Measurements from ENCODE around the gene PDE5A. TPM values are rescaled to one million over a fixed set of nuclear protein-coding genes. Genes with fewer than 3 reads are reported as not detected.

PDE5A gene
- total RNA-seq, 1 experiment from 2014 or later, result 8.1 TPM

GRCh38 chr4:119518915-119519410 lies 109.6 kb downstream of the PDE5A start:
- Histone ChIP-seq H3K79me2 (ENCODE audit: low read length) (no peaks in the 10 kb centered on the region), H3K9me2 (replicated peaks; ENCODE audit: low read length) (no peaks in the 10 kb centered on the region), H3K4me2 (ENCODE audit: low read length) (no peak overlapping the region), H3K4me1 (ENCODE audit: insufficient read depth, low read length) (no peaks in the 10 kb centered on the region), H3K36me3 (ENCODE audit: low read depth, low read length) (0 out of 2 replicates have a peak, but pooled peaks cover 3% of the 10 kb centered on the region), H3K27me3 (ENCODE audit: low read length) (no peaks in the 10 kb centered on the region), H3K9ac (ENCODE audit: low read length) (no peak overlapping the region), H3K9me3 (ENCODE audit: low read length) (no peaks in the 10 kb centered on the region), H3K27ac (ENCODE audit: low read length) (no peak overlapping the region), H3K4me3 (ENCODE audit: low read length) (no peak overlapping the region), H2AFZ (ENCODE audit: low read length) (no peak overlapping the region), H4K20me1 (ENCODE audit: low read length) (no peaks in the 10 kb centered on the region), H3F3A (ENCODE audit: low read length, unreplicated experiment) (no peaks in the 10 kb centered on the region)
- TF ChIP-seq CTCF (conservative IDR thresholded peaks at IDR 0.05; ENCODE audit: low read depth, low read length) (no peak), EZH2phosphoT487 (IDR thresholded peaks at IDR 0.05; ENCODE audit: borderline replicate concordance, low read length) (no peak), EZH2 (IDR thresholded peaks at IDR 0.05; ENCODE audit: low read length, unreplicated experiment) (no peak)
- ChIA-PET CTCF (no interaction called here), POLR2A (ENCODE audit: unreplicated experiment) (no interaction called here)
- BruUV-seq (replicated peaks), result no TSS peak
- DNase-seq, result no peak
- intact Hi-C loops (cut with micrococcal nuclease), result no loop called here
- no peak for ATAC-seq

- Histone ChIP-seq H3K9me3 (ENCODE audit: low read length) (no peaks in the 10 kb centered on the region), H3K4me3 (ENCODE audit: low read length) (no peak overlapping the region), H3K79me2 (ENCODE audit: low read length) (no peaks in the 10 kb centered on the region), H3K9ac (ENCODE audit: low read length) (no peak overlapping the region), H3F3A (ENCODE audit: low read length, unreplicated experiment) (no peaks in the 10 kb centered on the region), H3K4me2 (ENCODE audit: low read length) (no peak overlapping the region), H3K27ac (ENCODE audit: low read length) (no peak overlapping the region), H4K20me1 (ENCODE audit: low read length) (no peaks in the 10 kb centered on the region), H3K27me3 (ENCODE audit: low read length) (no peaks in the 10 kb centered on the region), H3K9me2 (replicated peaks; ENCODE audit: low read length) (no peaks in the 10 kb centered on the region), H3K4me1 (ENCODE audit: insufficient read depth, low read length) (no peaks in the 10 kb centered on the region), H3K36me3 (ENCODE audit: low read depth, low read length) (0 out of 2 replicates have a peak, but pooled peaks cover 3% of the 10 kb centered on the region), H2AFZ (ENCODE audit: low read length) (no peak overlapping the region)
- TF ChIP-seq EZH2phosphoT487 (IDR thresholded peaks at IDR 0.05; ENCODE audit: borderline replicate concordance, low read length) (no peak), CTCF (conservative IDR thresholded peaks at IDR 0.05; ENCODE audit: low read depth, low read length) (no peak), EZH2 (IDR thresholded peaks at IDR 0.05; ENCODE audit: low read length, unreplicated experiment) (no peak)
- intact Hi-C loops (cut with micrococcal nuclease), result no loop called here
- DNase-seq (no peak), ATAC-seq (no peak)
- ChIA-PET CTCF (no interaction called here), POLR2A (ENCODE audit: unreplicated experiment) (no interaction called here)
- no TSS peak for BruUV-seq (replicated peaks)
These were observed 110.2 kb downstream of the PDE5A start for GRCh38 chr4:119518230-119518892.
